GM12878 (cell line): ENCODE results near the gene PCP2. TPM values are rescaled to one million over a fixed set of nuclear protein-coding genes. Genes with fewer than 3 reads are reported as not detected.

Experiments used
- ASH2L ChIP-seq: fragments of 300-600, 200-600 bp; sonication (generic); IDR thresholded peaks from 2 replicates; pipeline ENCODE4 v1.6.1; 2017; ENCODE audit warnings: low read depth, mild to moderate bottlenecking, borderline replicate concordance
- ATF7 ChIP-seq: fragments of 450-650 bp; IDR thresholded peaks from 2 replicates; pipeline ENCODE4 v1.6.1; 2016; ENCODE audit warnings: low read depth, mild to moderate bottlenecking
- CBX3 ChIP-seq: fragments of 200-600 bp; sonication (generic); IDR thresholded peaks from 2 replicates; pipeline ENCODE4 v1.6.1; 2016; ENCODE audit warnings: low read depth, borderline replicate concordance
- CBX5 ChIP-seq: sonication (generic); IDR thresholded peaks from 2 replicates; pipeline ENCODE4 v1.6.1; 2016; ENCODE audit warnings: low read depth, moderate library complexity, mild to moderate bottlenecking, inconsistent platforms
- CHD4 ChIP-seq: fragments of 200-600 bp; sonication (generic); IDR thresholded peaks from 2 replicates; pipeline ENCODE4 v1.6.1; 2016; ENCODE audit warnings: mild to moderate bottlenecking
- EGR1 ChIP-seq, 2 experiments: IDR thresholded peaks; 1 replicate in 1 of 2; 2 replicates in 1 of 2; pipeline ENCODE4 v1.6.1; 2011 to 2012; ENCODE audit warnings: low read depth in 2 of 2, low read length in 2 of 2, borderline replicate concordance in 1 of 2, mild to moderate bottlenecking in 1 of 2, moderate library complexity in 1 of 2
- FOS ChIP-seq: IDR thresholded peaks from 3 replicates; pipeline ENCODE4 v1.6.1; 2011; ENCODE audit warnings: borderline replicate concordance; ENCODE audit not compliant: insufficient read length; ENCODE audit errors: extremely low read depth
- GABPA ChIP-seq: IDR thresholded peaks from 2 replicates; pipeline ENCODE4 v1.6.1; 2014; ENCODE audit warnings: antibody characterized with exemption, low read depth, mild to moderate bottlenecking, inconsistent platforms
- HDAC6 ChIP-seq: fragments of 200-600 bp; sonication (generic); IDR thresholded peaks from one replicate; pipeline ENCODE4 v1.8.0; 2017; ENCODE audit warnings: antibody characterized with exemption; ENCODE audit not compliant: unreplicated experiment
- IKZF1 ChIP-seq: fragments of 450-650 bp; conservative IDR thresholded peaks from 2 replicates; pipeline ENCODE4 v1.6.1; 2017; ENCODE audit warnings: antibody characterized with exemption, mild to moderate bottlenecking
- LARP7 ChIP-seq: fragments of 450-650 bp; IDR thresholded peaks from 2 replicates; pipeline ENCODE4 v1.6.1; 2017; ENCODE audit warnings: mild to moderate bottlenecking
- MTA2 ChIP-seq: fragments of 450-650 bp; IDR thresholded peaks from 2 replicates; pipeline ENCODE4 v1.6.1; 2016; ENCODE audit warnings: low read depth, mild to moderate bottlenecking, moderate library complexity
- NFXL1 ChIP-seq: fragments of 450-650 bp; IDR thresholded peaks from 2 replicates; pipeline ENCODE4 v1.6.1; 2017; ENCODE audit warnings: antibody characterized with exemption, mild to moderate bottlenecking, borderline replicate concordance
- POLR2A ChIP-seq: IDR thresholded peaks from 2 replicates; pipeline ENCODE4 v1.6.1; 2011; ENCODE audit warnings: low read depth, mild to moderate bottlenecking, low read length
- RFX5 ChIP-seq: IDR thresholded peaks from 2 replicates; pipeline ENCODE4 v1.6.1; 2011; ENCODE audit warnings: low read depth, low read length, improper control_type of control experiment
- SMAD1 ChIP-seq: fragments of 450-650 bp; IDR thresholded peaks from 2 replicates; pipeline ENCODE4 v1.6.1; 2018; ENCODE audit warnings: mild to moderate bottlenecking, low read depth; ENCODE audit not compliant: partially characterized antibody
- SMAD5 ChIP-seq: IDR thresholded peaks from 2 replicates; pipeline ENCODE4 v1.6.1; 2016; ENCODE audit warnings: antibody characterized with exemption, low read depth
- SMARCA5 ChIP-seq: fragments of 450-650 bp; IDR thresholded peaks from 2 replicates; pipeline ENCODE4 v1.6.1; 2017; ENCODE audit warnings: mild to moderate bottlenecking
- SMC3 ChIP-seq: IDR thresholded peaks from 2 replicates; pipeline ENCODE4 v1.6.1; 2011; ENCODE audit warnings: low read length, improper control_type of control experiment, borderline replicate concordance
- SP1 ChIP-seq: IDR thresholded peaks from one replicate; pipeline ENCODE4 v1.6.1; 2011; ENCODE audit warnings: low read depth, low read length
- STAT1 ChIP-seq: fragments of 450-650 bp; conservative IDR thresholded peaks from 2 replicates; pipeline ENCODE4 v1.6.1; 2014; ENCODE audit warnings: antibody characterized with exemption, mild to moderate bottlenecking
- STAT3 ChIP-seq: IDR thresholded peaks from 2 replicates; pipeline ENCODE4 v1.6.1; 2011; ENCODE audit warnings: low read depth, low read length, improper control_type of control experiment
- TCF7 ChIP-seq: IDR thresholded peaks from 2 replicates; pipeline ENCODE4 v1.6.1; 2014; ENCODE audit warnings: antibody characterized with exemption, borderline replicate concordance
- WRNIP1 ChIP-seq: IDR thresholded peaks from 2 replicates; pipeline ENCODE4 v1.6.1; 2011; ENCODE audit warnings: low read depth, low read length, improper control_type of control experiment, borderline replicate concordance
- ZBED1 ChIP-seq: IDR thresholded peaks from 2 replicates; pipeline ENCODE4 v1.6.1; 2016; ENCODE audit warnings: borderline replicate concordance
- ZNF24 ChIP-seq: fragments of 450-650 bp; IDR thresholded peaks from 2 replicates; pipeline ENCODE4 v1.6.1; 2017; ENCODE audit warnings: antibody characterized with exemption, mild to moderate bottlenecking
- ZNF384 ChIP-seq: IDR thresholded peaks from 2 replicates; pipeline ENCODE4 v1.6.1; 2012; ENCODE audit warnings: low read depth, mild to moderate bottlenecking, low read length, improper control_type of control experiment, borderline replicate concordance
- polyA plus RNA-seq, 11 experiments: library from polyadenylated mRNA; depleted of rRNA in 4 of 11; unstranded in 6 of 11; stranded (reverse) in 5 of 11; fragments of >200 nt; fragmentation: Nextera tagmentation in 4 of 11; fragmentation: Illumina TruSeq in 1 of 11; extraction: Ambion mirVana in 4 of 11; extraction: Trizol in 1 of 11; gene quantifications; 1 replicate in 1 of 11; 2 replicates in 10 of 11; pipeline versions ENCODE4 v1.2.1 to v1.2.3, GENCODE V29; 2011 to 2016; ENCODE audit warnings: inconsistent platforms in 2 of 11, missing spikeins in 2 of 11, low read depth in 1 of 11
- total RNA-seq, 4 experiments: library from RNA; depleted of rRNA in 3 of 4; stranded (reverse); fragments of >200 nt in 3 of 4; fragmentation: Illumina TruSeq in 1 of 4; extraction: Trizol in 1 of 4; gene quantifications; 2 replicates each; pipeline versions ENCODE4 v1.2.1 to v1.2.3, GENCODE V29; 2013 to 2021
- TF ChIP-seq, protein P1 (sequence below): IDR thresholded peaks from 2 replicates; pipeline ENCODE4 v1.6.1; 2011; ENCODE audit warnings: low read depth, mild to moderate bottlenecking, low read length, moderate library complexity, borderline replicate concordance; ENCODE audit errors: extremely low read depth
- TF ChIP-seq, protein P2 (sequence below): fragments of 450-650 bp; IDR thresholded peaks from 2 replicates; pipeline ENCODE4 v1.6.1; 2014; ENCODE audit warnings: mild to moderate bottlenecking
- TF ChIP-seq, protein P3 (sequence below): IDR thresholded peaks from 2 replicates; pipeline ENCODE4 v1.6.1; 2012; ENCODE audit warnings: low read depth, low read length, improper control_type of control experiment
- TF ChIP-seq, protein P4 (sequence below): fragments of 450-650 bp; IDR thresholded peaks from 2 replicates; pipeline ENCODE4 v1.6.1; 2016; ENCODE audit warnings: mild to moderate bottlenecking

PCP2 gene
- total and polyA plus RNA-seq, 10 of the 15 experiments (the other 5 are each of a cell fraction or from before 2014, with no cell fraction given) = 0.10 to 0.62 (median 0.31) TPM; not detected in 5

DNA sequence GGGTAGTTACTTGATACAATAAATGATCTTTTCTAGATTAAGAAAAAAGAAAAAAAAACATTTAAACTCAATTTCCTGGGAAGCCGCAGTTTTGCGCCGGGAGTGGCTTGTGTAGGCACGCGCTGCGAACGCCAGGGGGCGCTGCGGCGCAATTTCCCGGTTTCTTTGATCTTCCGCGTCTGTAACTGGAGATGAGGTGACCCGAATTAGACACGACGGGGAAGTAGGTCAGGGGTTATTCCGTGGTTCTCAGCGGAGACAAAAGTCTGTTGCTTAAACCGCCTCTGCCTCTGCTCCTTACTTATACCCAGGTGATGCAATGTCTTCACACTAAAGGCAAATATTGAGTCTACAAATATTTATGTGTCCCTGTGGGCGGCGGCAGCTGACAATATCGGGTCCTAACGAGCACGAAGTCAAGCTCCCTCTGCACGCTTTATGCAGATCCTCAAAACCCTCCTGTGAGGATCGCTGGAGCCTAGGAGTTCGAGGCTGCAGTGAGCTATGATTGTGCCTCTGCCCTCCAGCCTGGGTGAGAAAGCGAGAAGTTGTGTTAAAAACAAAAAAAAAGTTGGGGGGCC, 18.6 kb upstream of the PCP2 start (continued):
- TF ChIP-seq, protein P1, sequence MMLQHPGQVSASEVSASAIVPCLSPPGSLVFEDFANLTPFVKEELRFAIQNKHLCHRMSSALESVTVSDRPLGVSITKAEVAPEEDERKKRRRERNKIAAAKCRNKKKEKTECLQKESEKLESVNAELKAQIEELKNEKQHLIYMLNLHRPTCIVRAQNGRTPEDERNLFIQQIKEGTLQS = 0 out of 2 replicates have a peak, but pooled peaks have one; percentile 23
- no peak for TF ChIP-seq STAT3
- no peak for TF ChIP-seq ZNF24
- TF ChIP-seq CBX3 = no peak
- TF ChIP-seq ATF7 = peak; percentile 66
- TF ChIP-seq CHD4 = no peak
- TF ChIP-seq SMAD1 = no peak
- TF ChIP-seq ZNF384 = no peak
- TF ChIP-seq ASH2L = no peak
- TF ChIP-seq WRNIP1 = no peak
- 0 out of 2 replicates have a peak, but pooled peaks have one; percentile 83 for TF ChIP-seq CBX5
- no peak for TF ChIP-seq STAT1
- peak; percentile 76 for TF ChIP-seq IKZF1
- TF ChIP-seq TCF7 = peak; percentile 99
- TF ChIP-seq NFXL1 = no peak
- peak; percentile 89 for TF ChIP-seq SMC3
- TF ChIP-seq, protein P2, sequence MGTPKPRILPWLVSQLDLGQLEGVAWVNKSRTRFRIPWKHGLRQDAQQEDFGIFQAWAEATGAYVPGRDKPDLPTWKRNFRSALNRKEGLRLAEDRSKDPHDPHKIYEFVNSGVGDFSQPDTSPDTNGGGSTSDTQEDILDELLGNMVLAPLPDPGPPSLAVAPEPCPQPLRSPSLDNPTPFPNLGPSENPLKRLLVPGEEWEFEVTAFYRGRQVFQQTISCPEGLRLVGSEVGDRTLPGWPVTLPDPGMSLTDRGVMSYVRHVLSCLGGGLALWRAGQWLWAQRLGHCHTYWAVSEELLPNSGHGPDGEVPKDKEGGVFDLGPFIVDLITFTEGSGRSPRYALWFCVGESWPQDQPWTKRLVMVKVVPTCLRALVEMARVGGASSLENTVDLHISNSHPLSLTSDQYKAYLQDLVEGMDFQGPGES = no peak
- no peak for TF ChIP-seq FOS
- peak; percentile 35; the same call in 1 of the 2 replicates for TF ChIP-seq MTA2
- TF ChIP-seq GABPA = no peak
- 0 out of 3 replicates have a peak, but pooled peaks of 1 of the 2 experiments have one; percentile 29 for TF ChIP-seq EGR1 (IDR thresholded peaks at IDR 0.05; ENCODE audit: borderline replicate concordance in 1 of 2, low read depth in 2 of 2, low read length in 2 of 2)
- TF ChIP-seq, protein P3, sequence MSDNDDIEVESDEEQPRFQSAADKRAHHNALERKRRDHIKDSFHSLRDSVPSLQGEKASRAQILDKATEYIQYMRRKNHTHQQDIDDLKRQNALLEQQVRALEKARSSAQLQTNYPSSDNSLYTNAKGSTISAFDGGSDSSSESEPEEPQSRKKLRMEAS = no peak
- TF ChIP-seq SP1 = peak; percentile 16
- TF ChIP-seq, protein P4, sequence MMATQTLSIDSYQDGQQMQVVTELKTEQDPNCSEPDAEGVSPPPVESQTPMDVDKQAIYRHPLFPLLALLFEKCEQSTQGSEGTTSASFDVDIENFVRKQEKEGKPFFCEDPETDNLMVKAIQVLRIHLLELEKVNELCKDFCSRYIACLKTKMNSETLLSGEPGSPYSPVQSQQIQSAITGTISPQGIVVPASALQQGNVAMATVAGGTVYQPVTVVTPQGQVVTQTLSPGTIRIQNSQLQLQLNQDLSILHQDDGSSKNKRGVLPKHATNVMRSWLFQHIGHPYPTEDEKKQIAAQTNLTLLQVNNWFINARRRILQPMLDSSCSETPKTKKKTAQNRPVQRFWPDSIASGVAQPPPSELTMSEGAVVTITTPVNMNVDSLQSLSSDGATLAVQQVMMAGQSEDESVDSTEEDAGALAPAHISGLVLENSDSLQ = no peak; the same call in 1 of the 2 replicates
- TF ChIP-seq HDAC6 = no peak
- TF ChIP-seq SMARCA5 = no peak; the same call in 1 of the 2 replicates
- TF ChIP-seq ZBED1 = no peak
- TF ChIP-seq POLR2A = no peak
- no peak for TF ChIP-seq RFX5
- TF ChIP-seq SMAD5 = no peak
- no peak for TF ChIP-seq LARP7
